Neural progenitor cell (in vitro differentiated cells): ENCODE data around the gene DHX34.

Experiments used
- EZH2 ChIP-seq: fragments of 200-600 bp; sonication (generic); IDR thresholded peaks from 2 replicates; pipeline ENCODE4 v1.6.1; 2017; ENCODE audit warnings: antibody characterized with exemption, mild to moderate bottlenecking, moderate library complexity
- TF ChIP-seq, protein P1 (sequence below): fragments of 200-600 bp; sonication (generic); IDR thresholded peaks from 2 replicates; pipeline ENCODE4 v1.5.1; 2017; ENCODE audit warnings: antibody characterized with exemption, mild to moderate bottlenecking

DNA sequence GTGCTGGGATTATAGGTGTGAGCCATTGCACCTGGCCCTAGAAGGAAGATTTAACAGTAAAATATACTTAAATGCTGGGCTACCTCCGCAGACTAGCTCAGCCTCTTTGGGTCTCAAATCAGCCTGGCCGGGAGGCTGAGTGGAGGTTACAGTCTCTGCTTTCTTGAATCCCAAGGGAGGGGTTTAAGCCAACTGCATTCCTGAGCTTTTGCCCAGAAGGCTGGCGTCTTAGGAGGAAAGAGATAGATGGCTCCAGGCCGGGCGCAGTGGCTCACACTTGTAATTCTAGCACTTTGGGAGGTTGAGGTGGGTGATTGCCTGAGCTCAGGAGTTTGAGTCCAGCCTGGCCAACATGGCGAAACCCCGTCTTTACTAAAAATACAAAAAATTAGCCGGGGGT lies 40.1 kb upstream of the DHX34 start:
- TF ChIP-seq, protein P1, sequence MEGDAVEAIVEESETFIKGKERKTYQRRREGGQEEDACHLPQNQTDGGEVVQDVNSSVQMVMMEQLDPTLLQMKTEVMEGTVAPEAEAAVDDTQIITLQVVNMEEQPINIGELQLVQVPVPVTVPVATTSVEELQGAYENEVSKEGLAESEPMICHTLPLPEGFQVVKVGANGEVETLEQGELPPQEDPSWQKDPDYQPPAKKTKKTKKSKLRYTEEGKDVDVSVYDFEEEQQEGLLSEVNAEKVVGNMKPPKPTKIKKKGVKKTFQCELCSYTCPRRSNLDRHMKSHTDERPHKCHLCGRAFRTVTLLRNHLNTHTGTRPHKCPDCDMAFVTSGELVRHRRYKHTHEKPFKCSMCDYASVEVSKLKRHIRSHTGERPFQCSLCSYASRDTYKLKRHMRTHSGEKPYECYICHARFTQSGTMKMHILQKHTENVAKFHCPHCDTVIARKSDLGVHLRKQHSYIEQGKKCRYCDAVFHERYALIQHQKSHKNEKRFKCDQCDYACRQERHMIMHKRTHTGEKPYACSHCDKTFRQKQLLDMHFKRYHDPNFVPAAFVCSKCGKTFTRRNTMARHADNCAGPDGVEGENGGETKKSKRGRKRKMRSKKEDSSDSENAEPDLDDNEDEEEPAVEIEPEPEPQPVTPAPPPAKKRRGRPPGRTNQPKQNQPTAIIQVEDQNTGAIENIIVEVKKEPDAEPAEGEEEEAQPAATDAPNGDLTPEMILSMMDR = no peak
- no peak for TF ChIP-seq EZH2
